ENCODE results near the gene CELF4.

The CELF4 gene

GRCh38 chr18:37565101-37565976 lies at the start of gene CELF4:
Gene CELF4 (minus strand): TSS chr18:37565798.
- DNase-seq (ENCODE audit: low read depth in 2 of 2, low spot score in 1 of 2) = no peak

DNA sequence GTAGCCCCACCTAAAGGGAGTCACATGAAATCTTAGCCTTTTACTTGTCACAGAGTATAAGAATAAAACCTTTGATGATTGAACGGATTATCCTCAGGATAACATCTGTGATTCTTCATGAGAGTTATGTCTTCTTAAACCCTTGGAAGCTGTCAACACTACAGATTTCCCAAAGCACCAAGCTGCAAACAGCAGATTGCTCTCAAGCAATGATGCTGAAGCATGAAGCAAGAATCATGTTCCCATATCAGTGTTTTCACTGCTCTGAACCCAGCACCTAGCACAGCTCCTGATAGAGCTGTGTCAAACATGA lies 47.6 kb upstream of the CELF4 start:
- DNase-seq (ENCODE audit: low read depth in 2 of 2, low spot score in 1 of 2) = no peak

DNA sequence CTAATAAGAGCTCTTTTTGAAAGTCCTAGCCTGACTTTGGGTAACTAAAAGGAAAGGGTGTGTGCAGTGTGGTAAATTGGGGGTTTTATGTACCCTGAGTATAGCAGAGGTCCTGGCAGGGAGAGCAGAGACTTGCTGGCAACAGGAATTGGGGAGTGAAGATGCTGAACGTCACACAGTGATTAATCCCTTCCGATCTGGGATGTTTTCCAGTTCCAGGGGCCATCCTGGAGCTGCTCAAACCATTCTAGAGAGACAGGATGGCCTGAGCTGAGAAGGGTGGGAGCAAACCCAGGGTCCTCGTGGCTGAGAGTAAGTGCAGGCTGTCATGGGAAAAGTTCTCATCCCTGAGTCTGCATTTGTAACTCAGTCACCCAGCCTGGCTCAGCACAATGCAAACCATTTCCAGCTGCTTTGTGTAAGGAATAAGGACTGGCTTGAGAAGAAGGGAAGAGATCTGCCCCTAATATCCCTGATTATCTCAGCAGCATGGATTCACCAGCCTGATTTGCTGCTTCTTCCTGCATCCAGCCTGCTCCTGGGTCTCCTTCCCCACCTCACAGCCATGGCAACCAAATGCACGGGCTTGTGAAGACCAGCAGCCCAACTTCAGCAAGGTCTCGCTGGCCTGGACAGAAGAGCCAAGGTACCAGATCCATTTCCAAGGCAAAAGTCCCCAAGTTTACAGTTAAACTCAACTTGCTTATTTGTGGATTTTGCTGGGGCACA lies 47.1 kb upstream of the CELF4 start:
- no peak for DNase-seq (ENCODE audit: low read depth in 2 of 2, low spot score in 1 of 2)

- no peak for DNase-seq (ENCODE audit: low read depth in 2 of 2, low spot score in 1 of 2)
These were observed 46.1 kb upstream of the CELF4 start for GRCh38 chr18:37611614-37612279.

- DNase-seq (ENCODE audit: low read depth in 2 of 2, low spot score in 1 of 2) = no peak
These were observed 43.3 kb upstream of the CELF4 start for GRCh38 chr18:37608876-37609275.

DNA sequence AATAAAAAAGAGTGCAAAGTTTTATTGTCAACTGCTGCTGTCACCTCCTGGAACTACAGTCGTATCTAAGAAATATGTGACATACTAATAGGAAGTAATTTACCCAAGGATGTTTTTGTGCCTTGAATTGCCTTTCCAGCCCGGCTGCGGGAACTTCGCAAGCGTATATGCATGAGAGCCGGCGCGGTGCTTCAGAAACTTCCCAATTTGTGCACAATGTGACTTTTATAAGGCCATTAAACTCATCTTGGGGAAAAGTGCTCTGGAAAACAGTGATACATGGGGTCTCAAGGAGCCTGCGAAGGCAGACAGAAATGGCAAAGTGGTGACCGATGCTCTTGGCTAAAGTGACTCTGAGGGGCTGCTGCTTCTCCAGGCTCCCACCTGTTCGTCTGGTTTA lies 41.7 kb upstream of the CELF4 start:
- DNase-seq (ENCODE audit: low read depth in 2 of 2, low spot score in 1 of 2) = no peak

GRCh38 chr18:37604032-37604431 lies 38.4 kb upstream of the CELF4 start:
- no peak for DNase-seq (ENCODE audit: low read depth in 2 of 2, low spot score in 1 of 2)

GRCh38 chr18:37598966-37599896 lies 33.6 kb upstream of the CELF4 start:
- no peak for DNase-seq (ENCODE audit: low read depth in 2 of 2, low spot score in 1 of 2)

- DNase-seq (ENCODE audit: low read depth in 2 of 2, low spot score in 1 of 2) = no peak
These were observed 32.8 kb upstream of the CELF4 start for GRCh38 chr18:37598396-37598795.

GRCh38 chr18:37590346-37590745 lies 24.7 kb upstream of the CELF4 start:
- DNase-seq (ENCODE audit: low read depth in 2 of 2, low spot score in 1 of 2) = no peak

GRCh38 chr18:37588289-37588688 lies 22.7 kb upstream of the CELF4 start:
- DNase-seq (ENCODE audit: low read depth in 2 of 2, low spot score in 1 of 2) = no peak

DNA sequence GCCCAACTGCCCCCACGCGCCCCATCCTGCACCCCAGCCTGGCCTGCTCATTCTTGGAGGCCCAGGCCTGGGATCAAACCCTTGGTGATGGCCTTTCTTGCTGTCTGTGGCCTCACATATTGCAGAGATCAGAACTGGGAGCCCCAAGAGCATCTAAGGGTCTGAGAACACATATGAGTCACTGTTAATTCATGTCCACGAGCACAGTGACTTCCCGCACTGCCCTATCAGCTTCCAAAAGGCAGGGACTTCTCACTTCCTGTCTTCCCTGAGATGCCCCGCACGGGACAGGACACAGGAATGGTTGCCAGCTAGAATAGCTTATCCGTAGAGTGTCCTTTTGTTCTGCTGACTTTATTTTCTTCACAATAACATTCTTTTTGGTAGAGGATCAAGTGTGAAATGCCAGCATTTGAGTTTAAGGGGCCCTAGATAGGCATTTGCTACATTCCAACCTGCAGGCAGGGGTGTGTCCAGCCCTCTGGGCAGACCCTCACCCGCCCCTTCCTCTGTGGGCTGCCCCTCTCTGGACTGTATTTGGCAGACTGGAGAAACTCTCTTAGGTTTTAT lies 21.1 kb upstream of the CELF4 start:
- no peak for DNase-seq (ENCODE audit: low read depth in 2 of 2, low spot score in 1 of 2)

- DNase-seq (ENCODE audit: low read depth in 2 of 2, low spot score in 1 of 2) = no peak
These were observed 19.5 kb upstream of the CELF4 start for GRCh38 chr18:37584952-37585695.

GRCh38 chr18:37584217-37584616 lies 18.6 kb upstream of the CELF4 start:
- DNase-seq (ENCODE audit: low read depth in 2 of 2, low spot score in 1 of 2) = no peak

GRCh38 chr18:37582261-37582660 lies 16.7 kb upstream of the CELF4 start:
- no peak for DNase-seq (ENCODE audit: low read depth in 2 of 2, low spot score in 1 of 2)

DNA sequence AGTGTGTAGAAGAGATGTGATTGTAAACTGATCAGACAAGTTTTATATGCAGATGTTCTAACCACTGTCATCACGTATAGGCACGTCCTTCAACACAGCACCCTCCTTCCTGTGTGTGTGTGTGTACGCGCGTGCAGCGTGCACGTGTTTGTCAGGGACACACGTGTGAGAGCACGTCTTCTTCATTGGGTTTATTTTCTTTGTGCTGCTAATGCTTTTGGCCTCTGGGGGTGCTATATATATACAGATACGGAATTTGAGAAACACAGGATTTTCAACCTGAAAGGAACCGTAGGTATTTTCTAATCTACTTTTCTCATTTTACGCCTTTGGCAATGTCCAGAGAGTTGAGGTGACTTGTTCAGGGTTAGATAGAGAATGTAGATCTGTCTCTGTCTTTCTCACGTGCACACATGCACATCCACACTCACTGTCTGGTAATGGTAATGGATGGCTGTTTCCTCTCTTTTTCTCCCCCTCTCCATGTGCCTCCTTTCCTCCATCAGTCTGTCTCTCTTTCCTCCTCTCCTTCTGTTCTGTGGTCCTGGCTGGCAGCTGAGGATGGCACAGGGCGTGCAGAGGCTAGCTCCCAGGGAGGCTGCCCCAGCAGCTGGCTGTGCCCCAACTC lies 13.4 kb upstream of the CELF4 start:
- no peak for DNase-seq (ENCODE audit: low read depth in 2 of 2, low spot score in 1 of 2)

- DNase-seq (ENCODE audit: low read depth in 2 of 2, low spot score in 1 of 2) = no peak
These were observed 12.6 kb upstream of the CELF4 start for GRCh38 chr18:37578182-37578678.

- DNase-seq (ENCODE audit: low read depth in 2 of 2, low spot score in 1 of 2) = no peak
These were observed 11.5 kb upstream of the CELF4 start for GRCh38 chr18:37577051-37577611.

DNA sequence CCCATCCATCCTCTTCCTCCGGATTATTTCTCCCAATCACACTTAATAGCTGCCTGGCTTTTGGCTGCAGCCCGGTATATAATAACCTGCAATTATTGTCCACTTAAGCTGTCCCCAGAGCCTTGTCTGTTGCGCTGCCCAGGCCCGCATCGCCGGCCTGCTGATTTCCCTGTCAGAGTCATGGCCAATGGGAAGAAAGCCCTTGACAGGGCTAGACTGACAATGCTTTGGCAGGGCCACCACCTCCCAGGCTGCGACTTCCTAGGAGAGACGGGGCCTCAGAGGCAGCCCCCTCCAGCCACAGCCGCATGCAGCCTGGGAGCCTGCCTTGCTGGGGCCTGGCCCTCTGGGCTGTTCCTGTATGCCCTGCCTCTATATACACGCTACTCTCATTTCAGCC lies 10.0 kb upstream of the CELF4 start:
- no peak for DNase-seq (ENCODE audit: low read depth in 2 of 2, low spot score in 1 of 2)
